ENCODE results near the gene PCDHA12.

DNA sequence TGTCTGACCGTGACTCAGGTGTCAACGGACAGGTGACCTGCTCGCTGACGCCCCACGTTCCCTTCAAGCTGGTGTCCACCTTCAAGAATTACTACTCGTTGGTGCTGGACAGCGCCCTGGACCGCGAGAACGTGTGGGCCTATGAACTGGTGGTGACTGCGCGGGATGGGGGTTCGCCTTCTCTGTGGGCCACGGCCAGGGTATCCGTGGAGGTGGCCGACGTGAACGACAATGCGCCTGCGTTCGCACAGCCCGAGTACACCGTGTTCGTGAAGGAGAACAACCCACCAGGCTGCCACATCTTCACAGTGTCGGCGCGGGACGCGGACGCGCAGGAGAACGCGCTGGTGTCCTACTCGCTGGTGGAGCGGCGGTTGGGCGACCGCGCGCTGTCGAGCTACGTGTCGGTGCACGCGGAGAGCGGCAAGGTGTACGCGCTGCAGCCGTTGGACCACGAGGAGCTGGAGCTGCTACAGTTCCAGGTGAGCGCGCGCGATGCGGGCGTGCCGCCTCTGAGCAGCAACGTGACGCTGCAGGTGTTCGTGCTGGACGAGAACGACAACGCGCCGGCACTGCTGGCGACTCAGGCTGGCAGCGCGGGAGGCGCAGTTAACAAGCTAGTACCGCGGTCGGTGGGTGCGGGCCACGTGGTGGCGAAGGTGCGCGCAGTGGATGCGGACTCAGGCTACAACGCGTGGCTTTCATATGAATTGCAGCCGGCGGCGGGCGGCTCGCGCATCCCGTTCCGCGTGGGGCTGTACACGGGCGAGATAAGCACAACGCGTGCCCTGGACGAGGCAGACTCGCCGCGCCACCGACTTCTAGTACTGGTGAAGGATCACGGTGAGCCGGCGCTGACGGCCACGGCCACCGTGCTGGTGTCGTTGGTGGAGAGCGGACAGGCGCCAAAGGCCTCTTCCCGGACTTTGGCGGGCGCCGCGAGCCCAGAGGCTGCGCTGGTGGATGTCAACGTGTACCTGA is 4.6 kb upstream of the PCDHA12 start:
- TF ChIP-seq, protein P1, sequence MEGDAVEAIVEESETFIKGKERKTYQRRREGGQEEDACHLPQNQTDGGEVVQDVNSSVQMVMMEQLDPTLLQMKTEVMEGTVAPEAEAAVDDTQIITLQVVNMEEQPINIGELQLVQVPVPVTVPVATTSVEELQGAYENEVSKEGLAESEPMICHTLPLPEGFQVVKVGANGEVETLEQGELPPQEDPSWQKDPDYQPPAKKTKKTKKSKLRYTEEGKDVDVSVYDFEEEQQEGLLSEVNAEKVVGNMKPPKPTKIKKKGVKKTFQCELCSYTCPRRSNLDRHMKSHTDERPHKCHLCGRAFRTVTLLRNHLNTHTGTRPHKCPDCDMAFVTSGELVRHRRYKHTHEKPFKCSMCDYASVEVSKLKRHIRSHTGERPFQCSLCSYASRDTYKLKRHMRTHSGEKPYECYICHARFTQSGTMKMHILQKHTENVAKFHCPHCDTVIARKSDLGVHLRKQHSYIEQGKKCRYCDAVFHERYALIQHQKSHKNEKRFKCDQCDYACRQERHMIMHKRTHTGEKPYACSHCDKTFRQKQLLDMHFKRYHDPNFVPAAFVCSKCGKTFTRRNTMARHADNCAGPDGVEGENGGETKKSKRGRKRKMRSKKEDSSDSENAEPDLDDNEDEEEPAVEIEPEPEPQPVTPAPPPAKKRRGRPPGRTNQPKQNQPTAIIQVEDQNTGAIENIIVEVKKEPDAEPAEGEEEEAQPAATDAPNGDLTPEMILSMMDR (IDR thresholded peaks at IDR 0.05 in 8 of 11, conservative IDR thresholded peaks at IDR 0.05 in 3 of 11) = no peak
- TF ChIP-seq POLR2AphosphoS5 (IDR thresholded peaks at IDR 0.05) (no peak), POLR2A (IDR thresholded peaks at IDR 0.05) (no peak)

All from spleen (tissue), 7 donors.